ENCODE measurements around the gene ABI3BP.
"Not testable (repeated sequence)": the region's sequence is repeated elsewhere in the genome, so short reads cannot be mapped to it uniquely, and the experiment has no call there.

ABI3BP gene

DNA sequence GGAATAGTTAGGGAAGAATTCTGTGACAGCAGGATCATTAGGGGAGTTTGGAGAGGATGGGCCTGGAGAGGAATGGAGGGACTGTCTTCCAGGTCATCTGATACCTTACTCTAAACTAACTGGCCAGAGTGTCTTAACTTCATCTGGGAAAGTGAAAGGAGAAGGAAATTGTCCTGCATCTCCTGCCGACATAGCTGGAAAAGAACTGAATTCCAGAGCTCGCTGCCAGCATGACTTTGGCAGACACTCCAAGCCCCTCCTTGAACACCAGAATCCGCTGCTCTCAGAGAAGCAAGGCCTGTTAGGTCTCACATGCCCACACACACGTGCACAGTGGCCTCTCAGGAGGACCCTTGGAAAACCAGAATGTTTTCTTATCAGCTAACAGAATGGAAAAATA, 10.5 kb downstream of the ABI3BP start:
- DNase-seq, result no peak

DNA sequence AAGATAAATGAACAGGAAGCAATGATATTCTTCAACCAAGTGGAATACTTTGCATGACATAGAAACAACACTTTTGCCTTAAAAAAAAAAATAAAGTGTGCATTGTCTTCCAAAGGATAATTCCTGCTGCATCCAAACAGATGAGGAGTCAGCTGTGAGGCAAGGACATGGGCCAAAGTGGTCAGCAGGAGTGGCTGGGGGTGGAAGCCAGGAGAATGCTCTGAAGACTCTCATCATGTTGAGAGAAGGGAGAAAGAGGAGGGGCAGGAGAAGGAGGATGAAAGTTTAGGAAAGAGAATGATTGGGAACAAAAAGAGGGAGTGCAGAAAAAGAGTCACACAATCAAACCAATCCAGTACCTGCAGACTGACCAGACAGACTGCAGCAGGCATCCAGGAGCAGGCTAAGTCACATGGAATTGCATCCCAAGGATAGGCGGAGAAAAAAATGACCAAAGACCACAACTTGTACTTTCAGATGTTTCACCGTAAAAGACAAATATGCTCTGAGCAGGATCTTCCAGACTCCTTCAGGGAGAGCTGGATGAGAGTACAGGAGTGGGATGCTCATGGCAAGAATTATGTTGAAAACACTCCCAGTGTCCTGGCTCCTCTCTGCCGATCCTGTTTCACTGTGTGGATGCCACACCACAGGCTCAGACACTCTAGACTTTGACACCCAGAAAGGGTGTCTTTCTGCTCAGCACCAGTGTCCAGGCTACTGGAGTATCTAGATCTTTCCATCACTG, 11.9 kb downstream of the ABI3BP start:
- DNase-seq, result no peak

DNA sequence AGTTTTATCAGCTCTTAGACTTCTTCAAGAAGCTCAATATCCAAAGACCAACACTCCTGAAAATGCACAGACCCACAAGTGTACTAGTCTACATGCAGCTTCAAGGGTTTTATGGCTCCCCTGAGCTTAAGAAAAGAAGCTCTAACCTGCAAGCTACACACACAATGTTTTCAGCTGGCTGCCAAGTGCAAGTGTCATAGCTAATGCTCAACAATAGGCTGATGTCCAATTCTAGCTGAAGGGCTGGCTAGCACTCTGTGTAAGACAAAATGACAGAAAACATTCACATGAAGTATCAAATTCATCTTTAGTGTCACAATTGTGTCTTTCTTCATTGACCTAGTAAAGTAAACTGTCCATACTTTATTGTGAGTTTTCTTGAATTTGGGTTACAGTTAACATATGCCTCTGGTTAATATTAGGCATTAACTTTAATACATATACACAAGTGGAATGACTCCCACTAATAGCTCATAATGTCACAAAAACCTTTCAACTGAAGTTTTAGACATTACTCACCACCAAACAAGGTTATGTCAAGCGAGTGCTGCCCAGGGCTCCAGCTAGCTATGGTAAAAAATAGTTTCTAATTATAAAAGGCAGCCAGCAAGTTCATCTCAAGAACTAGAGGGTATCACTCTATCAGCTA, 15.1 kb downstream of the ABI3BP start:
- DNase-seq, result no peak

DNA sequence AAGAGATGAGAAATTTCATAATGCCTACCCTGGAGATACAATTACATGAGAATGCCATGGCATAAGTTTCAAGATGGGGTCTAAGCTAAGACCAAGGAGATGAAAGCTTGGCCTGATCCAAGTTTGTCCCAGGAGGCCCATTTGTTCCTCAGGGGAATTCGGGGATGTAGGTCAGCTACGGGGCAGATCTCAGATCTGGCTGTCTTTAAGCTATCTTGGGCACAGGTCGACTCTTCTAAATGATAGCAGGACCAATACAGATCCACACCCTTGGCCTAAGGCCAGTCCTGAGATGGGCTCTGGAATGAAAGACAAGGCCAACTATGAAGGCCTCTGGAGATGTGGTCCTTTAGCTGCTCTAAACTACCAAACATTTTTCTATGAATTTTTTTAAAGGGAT, 16.6 kb downstream of the ABI3BP start:
- no peak for DNase-seq

DNA sequence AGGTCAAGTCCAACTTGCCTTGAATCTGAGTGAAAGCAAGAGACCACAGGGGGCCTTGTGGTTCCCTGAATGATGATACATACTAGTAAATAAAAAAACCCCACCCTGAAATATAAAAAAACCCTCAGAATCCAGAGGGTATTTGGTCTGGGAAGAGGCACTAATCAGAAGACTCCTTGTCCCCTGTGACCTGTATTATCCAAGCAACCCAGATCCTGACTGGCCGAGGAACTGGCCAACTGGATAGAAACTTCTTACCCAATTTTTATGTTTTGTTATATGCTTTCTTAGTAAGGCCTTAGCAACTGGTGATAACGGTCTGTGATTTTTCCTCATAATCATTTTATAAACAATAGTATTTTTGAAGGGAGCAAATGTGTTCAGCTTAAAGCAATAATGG, 17.5 kb downstream of the ABI3BP start:
- no peak for DNase-seq

DNA sequence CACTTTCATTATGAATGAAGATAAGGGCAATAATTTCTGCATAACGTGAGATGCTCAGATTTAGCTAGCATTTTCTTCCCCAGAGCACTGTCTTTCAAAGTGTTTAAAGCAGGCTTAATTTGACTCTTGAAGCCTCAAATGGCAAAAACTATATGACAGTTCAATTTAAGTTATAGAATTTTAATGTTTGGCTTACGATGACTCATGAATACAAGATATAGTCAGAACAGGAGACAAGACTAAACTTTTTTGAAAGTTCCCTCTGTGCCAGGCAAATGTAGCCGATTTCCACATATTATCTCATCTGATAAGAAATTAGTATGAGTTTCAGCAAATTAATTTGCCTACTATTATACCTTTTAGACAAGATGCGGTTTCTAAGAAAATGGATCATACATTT, 19.6 kb downstream of the ABI3BP start:
- no peak for DNase-seq

DNA sequence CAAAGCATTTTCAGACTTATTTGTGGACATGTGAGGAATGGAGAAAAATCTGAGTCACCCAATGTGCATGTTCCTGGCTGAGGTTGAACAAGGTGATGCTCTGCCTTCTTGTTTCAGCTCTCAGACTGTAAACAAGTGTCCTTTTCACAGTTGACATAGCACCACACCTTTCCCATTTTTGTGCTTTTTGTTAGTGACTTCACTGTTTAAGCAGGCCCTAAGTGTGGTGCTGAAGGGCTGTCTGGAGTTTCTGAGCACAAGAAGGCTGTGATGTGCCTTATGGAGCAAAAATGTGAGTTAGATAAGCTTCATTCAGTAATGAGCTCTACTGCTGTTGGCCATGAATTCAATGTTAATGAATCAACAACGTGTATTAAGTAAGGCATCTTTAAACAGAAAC, 20.4 kb downstream of the ABI3BP start:
- DNase-seq, result no peak

DNA sequence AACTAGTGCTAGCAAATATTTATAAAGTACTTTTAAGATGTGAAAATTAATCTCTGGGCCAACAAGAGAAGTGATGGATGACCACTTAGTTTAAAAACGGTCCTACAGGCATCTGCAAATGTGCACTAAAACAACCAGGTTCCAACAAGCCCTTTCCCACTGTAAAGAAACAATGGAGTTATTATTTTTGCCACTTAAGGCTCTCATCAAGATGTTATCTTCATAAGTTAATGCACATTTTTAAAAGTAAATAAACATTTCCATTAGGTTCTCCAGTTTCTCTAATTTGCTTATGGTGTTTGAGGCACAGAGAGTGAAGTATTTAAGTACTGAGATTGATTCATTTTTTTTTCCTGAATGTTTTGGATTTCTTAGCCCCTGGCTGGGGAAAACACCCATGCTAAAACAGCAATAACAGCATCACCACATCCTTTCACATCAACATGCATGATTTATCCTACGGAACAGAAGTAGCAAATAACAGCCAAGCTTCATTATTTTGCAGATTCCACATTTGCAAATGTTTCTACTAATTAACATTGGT, 20.8 kb downstream of the ABI3BP start:
- DNase-seq, result no peak

DNA sequence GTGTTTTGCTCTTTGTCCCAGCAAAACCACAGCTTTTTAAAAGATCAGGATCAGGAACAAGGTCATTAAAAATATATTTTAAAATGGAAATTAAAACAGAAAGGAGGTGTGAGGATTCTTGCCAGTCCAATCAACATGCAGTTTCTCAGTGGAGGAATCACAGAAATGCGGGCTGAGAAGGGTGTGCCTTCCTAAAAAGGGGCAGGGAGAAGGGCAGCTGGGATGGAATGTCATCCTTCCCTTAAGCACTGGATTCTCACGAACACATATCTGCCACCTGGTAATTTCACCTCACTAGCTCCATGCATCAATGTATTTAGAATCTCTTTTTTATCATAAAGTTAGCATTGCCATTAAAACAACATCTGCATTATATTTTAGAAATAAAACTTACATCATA, 21.4 kb downstream of the ABI3BP start:
- DNase-seq, result no peak

DNA sequence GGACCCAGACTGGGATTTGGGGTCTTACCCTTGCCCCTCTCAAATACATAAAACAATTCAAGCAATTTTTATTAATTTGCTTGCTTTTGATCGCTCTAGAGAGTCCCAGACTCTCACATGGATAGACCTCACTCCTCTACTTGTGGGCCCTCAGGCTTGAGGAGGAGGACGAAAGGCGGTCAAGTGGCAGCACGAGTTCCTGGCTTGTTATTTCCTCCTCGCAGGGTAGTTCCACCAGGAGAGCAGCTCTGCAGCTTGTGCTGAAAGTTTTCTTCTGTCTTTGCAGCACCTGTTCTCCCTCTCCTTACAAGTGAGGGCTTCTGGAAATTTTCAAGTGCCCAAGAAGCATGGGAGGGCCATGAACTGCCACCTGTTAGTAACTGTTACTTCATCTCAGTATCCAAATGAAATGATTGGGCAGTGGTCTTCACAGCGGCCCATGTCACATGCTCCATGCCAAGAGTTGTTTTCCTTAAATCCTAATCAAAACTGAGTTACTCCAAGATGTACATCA, 22.7 kb downstream of the ABI3BP start:
- no peak for DNase-seq

DNA sequence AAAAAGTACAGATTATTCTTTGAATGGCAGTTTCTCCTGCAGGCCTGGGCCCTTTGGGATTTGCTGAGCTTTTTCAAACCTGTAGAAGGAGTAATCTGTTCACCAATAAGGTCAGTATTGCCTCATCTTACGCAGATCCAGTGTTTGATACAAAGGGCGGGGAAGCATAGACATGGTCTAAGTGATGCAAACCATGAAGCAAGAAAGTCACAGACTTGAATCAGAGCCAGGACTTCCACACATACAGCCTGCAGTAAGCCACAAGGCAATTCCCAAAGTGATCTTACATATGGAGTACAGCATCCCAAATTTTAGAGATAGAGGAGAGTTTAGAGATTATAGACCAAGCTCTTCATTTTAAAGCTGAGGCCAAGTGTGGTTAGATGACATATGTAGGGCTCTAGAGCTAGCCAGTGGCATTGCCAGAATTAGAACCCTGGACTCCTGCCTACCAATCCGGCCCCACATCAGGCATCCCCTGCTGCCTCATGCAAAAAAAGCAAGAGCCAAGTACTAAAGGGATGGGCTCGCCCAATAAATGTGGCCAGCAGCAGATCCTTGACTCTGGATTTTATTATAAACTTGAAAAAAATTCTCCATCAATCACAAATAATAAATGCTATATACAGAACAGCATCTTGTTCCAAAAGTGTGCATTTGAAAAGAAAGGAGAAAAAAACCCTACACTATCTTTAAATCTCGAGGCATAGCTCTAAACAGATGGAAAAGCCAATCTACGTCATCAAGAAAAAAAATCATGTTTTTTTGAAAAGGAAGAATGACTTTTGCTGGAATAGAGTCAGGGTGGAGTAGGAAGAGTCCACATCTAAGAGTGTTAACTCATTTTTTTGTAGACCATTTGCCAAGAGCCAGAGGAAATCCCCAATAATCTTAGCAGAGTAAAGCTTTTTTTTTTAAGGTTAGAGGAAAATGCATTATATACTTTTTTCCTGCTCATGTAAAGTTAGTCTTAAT, 24.0 kb downstream of the ABI3BP start:
- DNase-seq, result no peak

DNA sequence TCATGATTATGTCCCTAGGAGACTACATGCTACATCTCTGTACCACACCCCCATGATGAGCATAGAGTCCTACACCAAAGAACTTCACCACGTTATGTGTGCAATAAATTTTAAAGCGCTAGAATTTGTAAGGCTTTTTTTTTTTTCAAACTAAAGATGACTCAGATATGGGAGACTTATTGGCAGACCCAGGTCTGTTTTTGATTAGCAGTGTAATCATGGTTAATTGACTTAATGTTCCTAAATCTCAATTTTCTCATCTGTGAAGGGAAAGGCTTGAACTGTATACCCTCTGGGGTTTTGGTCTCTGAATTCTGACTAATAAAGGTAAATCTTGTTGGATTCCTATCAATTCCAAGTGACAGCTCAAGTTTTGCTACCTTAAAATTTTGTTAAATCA, 26.4 kb downstream of the ABI3BP start:
- DNase-seq, result no peak

DNA sequence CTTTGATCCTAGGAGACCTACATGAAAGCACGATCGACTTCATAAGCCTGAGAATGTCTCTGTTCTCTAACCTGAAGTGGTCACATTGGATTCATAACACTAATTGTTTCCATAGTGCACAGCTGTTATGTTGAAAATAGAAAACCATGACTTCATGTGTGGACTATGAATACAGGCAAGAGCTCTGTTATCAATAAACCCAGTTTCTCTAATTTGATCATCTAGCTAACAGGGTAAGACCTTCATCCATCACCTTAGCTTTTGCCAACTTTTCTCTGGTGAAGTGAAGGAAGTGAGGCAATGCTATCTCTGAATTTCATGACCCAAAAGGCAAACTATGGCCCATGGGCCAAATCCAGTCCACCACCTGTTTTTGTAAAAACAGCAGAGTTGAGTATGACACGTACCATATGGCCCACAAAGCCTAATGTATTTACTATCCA, 27.2 kb downstream of the ABI3BP start:
- no peak for DNase-seq

DNA sequence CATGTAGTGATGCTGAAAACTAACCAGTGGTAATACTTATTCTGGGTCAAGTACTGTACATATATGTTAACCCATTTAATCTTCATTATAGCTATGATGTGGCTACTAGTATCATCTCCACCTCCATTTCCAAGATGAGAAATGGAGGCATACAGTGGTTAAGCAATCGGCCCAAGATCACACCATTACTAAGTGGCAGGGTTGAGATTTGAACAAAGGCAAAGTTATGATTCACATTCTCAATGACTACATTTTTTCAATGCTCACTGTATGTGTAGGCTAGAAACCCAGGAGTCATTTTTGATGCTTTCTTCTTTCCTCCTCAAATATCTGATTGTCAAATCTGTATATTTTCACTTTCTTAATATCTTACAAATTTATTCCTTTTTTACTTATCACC, 30.2 kb downstream of the ABI3BP start:
- DNase-seq, result no peak

DNA sequence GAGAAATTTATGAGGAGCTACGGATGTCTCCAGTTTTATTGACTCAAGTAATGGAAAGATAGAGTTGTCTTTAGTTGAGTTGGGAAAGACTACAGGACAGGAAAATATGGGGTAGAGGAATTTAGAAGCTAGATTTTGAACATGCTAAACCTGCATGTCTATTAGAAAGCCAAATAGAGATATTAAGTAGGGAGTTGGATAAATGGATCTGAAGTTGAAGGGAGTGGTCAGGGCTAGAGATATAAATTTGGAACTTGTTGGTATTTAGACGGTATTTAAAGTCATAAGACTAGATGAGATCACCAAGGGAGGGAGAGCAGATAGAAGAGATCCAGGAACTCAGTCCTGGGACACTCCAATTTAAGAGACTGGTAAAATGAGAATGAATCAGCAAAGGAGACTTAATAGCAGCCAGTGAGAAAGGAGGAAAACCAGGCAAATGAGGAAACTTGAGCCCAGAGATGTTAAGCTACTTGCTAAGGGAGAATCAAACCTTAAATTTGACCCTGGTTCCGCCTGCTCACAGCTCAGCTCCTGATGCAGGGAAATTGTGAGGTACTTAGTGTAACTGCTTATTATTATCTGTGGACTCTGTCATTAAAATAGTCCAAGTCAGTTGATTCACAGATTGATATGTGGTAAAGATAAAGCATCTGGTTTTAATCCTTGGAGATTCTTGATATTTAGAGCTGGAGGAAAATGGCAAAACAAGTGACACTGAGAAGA, 35.8 kb downstream of the ABI3BP start:
- no peak for DNase-seq

DNA sequence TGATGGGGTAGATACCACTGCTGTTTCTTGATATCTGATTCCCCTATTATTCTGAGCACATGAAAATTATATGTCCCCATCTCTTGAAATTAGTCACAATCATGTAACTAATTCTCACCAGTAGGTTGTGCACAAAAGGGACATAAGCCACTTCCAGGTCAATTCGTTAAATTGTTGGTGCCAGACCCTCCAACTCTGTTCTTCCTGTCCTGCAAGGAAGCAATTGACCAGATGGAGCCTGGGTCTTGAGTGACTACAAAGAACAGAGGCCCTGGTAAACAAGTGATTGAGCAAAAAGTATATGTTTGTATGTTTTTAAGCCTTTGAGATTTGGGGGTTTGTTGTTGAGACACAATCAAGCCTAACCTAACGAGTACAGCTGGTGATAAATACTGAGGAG, 36.9 kb downstream of the ABI3BP start:
- DNase-seq, result no peak

DNA sequence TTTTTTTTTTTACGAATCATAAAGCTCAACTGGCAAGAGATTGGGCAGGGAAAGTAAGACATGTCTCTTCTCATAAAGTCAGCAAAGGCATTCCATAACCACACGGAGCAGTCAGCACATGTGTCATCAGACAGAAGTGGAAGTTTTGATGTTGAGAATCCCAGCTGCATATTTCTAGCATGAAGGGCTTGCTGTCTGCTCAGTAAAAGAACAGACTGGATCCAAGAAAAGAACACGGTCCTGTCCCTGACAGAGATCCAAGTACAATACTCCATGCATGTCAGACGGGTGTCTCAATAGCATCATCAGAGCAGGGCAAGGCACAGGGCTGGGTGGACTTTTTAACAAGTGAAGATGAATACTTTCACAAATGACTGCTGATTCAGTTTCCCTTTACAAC, 38.2 kb downstream of the ABI3BP start:
- DNase-seq, result no peak

DNA sequence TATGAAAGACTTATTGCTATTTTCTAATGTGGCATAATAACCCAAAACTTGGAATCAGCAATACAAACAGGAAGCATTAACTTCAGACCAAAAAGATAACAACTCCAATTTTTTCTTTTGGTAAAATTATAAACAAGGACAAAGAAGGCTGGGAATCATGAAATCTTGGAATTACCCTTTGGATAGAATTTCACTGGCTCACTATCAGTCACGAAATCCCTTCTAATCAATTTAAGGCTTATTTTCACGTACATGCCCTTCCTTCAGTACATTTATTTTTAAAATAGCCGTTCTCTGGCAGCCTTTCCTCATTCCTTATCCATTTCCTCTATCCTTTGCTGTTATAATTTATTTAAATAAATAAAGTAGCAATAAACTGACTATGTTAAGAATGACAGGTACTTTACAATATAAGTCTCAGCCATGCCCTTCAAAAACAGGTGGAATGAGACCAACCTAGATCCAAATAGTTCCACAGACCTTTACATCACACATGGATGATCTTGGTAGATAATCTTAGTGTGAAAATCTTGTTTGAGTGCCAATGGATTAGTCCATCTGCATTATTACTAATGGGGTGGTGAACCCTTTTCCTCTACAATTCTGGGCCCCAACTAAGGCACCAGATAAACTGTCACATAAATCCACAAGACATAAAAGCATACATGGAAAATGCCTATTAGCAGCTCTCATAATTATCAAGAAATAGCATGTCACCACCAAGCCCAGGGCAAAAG, 38.9 kb downstream of the ABI3BP start:
- no peak for DNase-seq

DNA sequence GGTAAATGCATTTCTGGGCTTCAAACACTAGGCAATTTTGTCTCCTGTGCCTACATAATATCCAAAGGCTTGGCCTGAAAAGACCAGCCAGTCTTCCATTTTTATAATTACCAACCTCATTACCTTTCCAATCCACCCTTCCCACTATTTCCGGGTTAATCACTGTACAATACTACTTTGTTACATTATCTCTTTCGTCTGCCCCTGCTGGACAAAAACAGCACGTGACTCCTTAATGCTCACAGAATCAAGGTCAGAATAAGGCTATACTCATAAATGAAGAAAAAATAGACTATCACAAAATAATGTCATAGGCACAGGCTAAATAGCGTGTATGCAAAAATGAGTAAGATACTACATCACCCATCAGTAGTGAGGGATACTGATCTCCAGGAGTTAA, 40.1 kb downstream of the ABI3BP start:
- no peak for DNase-seq

DNA sequence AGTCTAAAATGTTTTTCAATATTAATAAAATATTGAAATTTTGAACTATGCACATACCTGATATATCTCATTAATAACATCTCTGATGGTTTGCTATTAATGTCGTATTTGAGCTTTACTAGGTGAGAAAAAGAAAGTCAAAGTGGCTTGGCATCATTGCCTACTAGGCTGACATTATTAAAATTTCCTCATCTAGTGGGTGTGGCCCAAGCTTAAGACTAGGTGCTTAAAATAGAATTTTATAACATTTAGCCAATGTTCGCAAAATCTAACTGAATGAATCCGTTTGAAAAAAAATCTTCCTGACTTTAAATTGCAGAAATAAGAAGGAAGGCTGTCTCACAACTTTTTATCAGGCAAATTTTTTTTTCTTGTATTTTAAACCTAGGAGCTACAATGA, 46.1 kb downstream of the ABI3BP start:
- no peak for DNase-seq

DNA sequence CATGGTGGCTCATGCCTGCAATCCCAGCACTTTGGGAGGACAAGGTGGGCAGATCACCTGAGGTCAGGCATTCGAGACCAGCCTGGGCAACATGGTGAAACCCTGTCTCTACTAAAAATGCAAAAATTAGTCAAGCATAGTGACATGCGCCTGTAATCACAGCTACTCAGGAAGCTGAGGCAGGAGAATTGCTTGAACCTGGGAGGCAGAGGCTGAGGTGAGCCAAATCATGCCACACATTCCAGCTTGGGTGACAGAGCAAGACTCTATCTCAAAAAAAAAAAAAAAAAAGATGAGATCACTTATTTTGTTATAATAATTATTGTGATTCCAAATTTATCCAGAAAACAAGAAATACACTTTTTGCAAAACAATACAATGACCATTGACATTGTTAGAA, 47.1 kb downstream of the ABI3BP start:
- not testable (repeated sequence) for DNase-seq

DNA sequence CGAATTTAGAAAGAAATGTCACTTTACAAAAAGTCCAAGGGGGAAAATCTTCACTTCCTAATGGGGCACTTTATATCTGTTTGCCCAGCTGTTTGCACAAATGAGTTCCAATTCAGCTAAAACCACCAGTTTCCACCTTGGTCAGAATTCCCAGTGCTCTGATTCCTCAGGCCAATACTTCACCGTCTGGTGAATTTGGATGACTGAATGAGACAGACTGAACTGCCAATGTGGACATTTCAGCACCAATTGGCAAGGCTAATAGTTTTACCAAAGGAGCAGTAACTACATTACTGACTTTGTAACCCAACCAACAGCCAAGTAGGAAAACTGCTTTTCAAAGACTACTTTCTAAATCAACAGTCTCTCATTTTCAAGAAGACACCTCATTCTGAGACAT, 51.8 kb downstream of the ABI3BP start:
- no peak for DNase-seq

Measured in CD4-positive, alpha-beta T cell treated with Interleukin-4 for 4 hours (primary cell).